SK-N-SH treated with all-trans-retinoic acid at 6 μM for 48 hours (cell line): Measurements from ENCODE around the gene KIF3B.

Source experiments
- ARNTL ChIP-seq: fragments of 450-650 bp; formaldehyde crosslinking; IDR thresholded peaks from 2 replicates; pipeline ENCODE4 v1.5.0; 2020; ENCODE audit warnings: low read depth, mild to moderate bottlenecking, moderate library complexity, borderline replicate concordance
- OSR1 ChIP-seq: fragments of 250-450 bp; sonication (Bioruptor Pico); IDR thresholded peaks from 2 replicates; pipeline ENCODE4 v1.8.0; 2022; ENCODE audit warnings: moderate library complexity, mild to moderate bottlenecking, inconsistent platforms
- ZFP3 ChIP-seq: fragments of 250-450 bp; sonication (Bioruptor Pico); IDR thresholded peaks from 2 replicates; pipeline ENCODE4 v1.5.0; 2020; ENCODE audit warnings: mild to moderate bottlenecking, moderate library complexity
- ZFP30 ChIP-seq: fragments of 450-650 bp; formaldehyde crosslinking; IDR thresholded peaks from 2 replicates; pipeline ENCODE4 v1.5.0; 2022; ENCODE audit warnings: mild to moderate bottlenecking, moderate library complexity
- TF ChIP-seq, protein P1 (sequence below): fragments of 250-450 bp; sonication (Bioruptor Pico); IDR thresholded peaks from 2 replicates; pipeline ENCODE4 v1.5.1; 2020; ENCODE audit warnings: low read depth, mild to moderate bottlenecking, moderate library complexity

DNA sequence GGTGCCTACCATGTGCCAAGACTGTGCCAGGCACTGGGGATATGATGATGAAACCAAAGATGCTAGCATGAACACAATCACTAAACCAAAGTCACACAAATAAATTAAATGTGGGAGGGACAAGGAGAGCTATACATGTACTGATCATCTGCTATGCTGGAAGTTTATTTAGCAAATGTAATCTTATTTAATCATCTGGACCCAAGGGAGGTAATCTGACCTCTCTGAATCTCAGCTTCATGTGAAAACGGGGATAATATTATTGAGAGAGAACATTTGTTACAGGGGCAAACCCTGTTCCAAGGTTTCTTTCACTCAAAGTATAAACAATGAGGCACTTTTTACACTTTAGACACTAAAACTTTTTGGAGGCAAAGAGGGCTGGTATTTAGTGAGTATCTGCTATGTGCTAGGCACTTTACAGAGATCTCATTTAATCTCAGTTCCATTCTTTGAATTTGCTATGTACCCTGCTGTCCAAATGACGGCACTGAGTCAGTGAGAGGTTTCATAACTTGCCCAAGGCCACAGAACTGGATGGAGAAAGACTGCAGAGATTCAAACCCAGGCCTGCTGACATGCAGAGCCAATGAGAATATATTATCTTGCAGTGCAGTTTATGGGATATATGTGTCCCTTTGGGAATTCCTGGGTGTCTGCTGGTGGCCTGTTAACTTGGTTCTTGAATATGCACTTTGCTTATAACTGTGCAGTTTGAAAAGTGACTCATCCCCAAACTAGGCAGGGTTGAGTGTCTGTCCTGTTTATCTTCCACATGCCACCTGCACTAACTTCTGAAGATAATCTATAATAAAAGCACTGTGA is 77.4 kb downstream of the KIF3B start:
- TF ChIP-seq, protein P1, sequence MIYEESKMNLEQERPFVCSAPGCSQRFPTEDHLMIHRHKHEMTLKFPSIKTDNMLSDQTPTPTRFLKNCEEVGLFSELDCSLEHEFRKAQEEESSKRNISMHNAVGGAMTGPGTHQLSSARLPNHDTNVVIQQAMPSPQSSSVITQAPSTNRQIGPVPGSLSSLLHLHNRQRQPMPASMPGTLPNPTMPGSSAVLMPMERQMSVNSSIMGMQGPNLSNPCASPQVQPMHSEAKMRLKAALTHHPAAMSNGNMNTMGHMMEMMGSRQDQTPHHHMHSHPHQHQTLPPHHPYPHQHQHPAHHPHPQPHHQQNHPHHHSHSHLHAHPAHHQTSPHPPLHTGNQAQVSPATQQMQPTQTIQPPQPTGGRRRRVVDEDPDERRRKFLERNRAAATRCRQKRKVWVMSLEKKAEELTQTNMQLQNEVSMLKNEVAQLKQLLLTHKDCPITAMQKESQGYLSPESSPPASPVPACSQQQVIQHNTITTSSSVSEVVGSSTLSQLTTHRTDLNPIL: no peak
- TF ChIP-seq ARNTL (CRISPR knock-in tag) (no peak), OSR1 (no peak), ZFP3 (no peak), ZFP30 (CRISPR knock-in tag) (no peak)
